Spleen (tissue), 11 donors: ENCODE results near the gene HBG1. TPM values are rescaled to one million over a fixed set of nuclear protein-coding genes. Genes with fewer than 3 reads are reported as not detected.

Experiments
- DNase-seq: peaks from one replicate; pipeline ENCODE4 v3.0.0-alpha.2; 2020
- H3K27ac ChIP-seq, 8 donors: fragments of 200-600 bp; sonication (generic) in 7 of 8; 1 replicate in 4 of 8; 2 replicates in 4 of 8; pipeline versions ENCODE4 v1.5.0 to v1.8.0; 2016 to 2021; ENCODE audit warnings: inconsistent platforms in 4 of 8, mild to moderate bottlenecking in 4 of 8, moderate library complexity in 1 of 8
- H3K27me3 ChIP-seq, 7 donors: fragments of 200-600 bp; sonication (generic) in 6 of 7; replicated peaks in 1 of 7; 1 replicate in 4 of 7; 2 replicates in 3 of 7; pipeline versions ENCODE4 v1.5.0 to v1.8.0; 2016 to 2021; ENCODE audit warnings: inconsistent platforms in 3 of 7, mild to moderate bottlenecking in 1 of 7
- H3K36me3 ChIP-seq, 6 donors: fragments of 200-600 bp; sonication (generic) in 5 of 6; 1 replicate in 4 of 6; 2 replicates in 2 of 6; pipeline versions ENCODE4 v1.5.0 to v1.8.0; 2016 to 2021; ENCODE audit warnings: inconsistent platforms in 2 of 6
- H3K4me1 ChIP-seq, 6 donors: fragments of 200-600 bp; sonication (generic) in 5 of 6; 1 replicate in 3 of 6; 2 replicates in 3 of 6; pipeline versions ENCODE4 v1.5.0 to v1.8.0; 2016 to 2021; ENCODE audit warnings: inconsistent platforms in 3 of 6
- H3K4me3 ChIP-seq, 8 donors: fragments of 200-600 bp; sonication (generic) in 7 of 8; 1 replicate in 4 of 8; 2 replicates in 4 of 8; pipeline versions ENCODE4 v1.5.0 to v1.8.0; 2016 to 2021; ENCODE audit warnings: inconsistent platforms in 4 of 8, mild to moderate bottlenecking in 4 of 8, moderate library complexity in 2 of 8
- H3K9me3 ChIP-seq, 8 donors: fragments of 200-600 bp; sonication (generic) in 7 of 8; 1 replicate in 4 of 8; 2 replicates in 4 of 8; pipeline versions ENCODE4 v1.5.0 to v1.8.0; 2016 to 2021; ENCODE audit warnings: inconsistent platforms in 4 of 8
- POLR2A ChIP-seq, 3 donors: fragments of 450-650 bp; IDR thresholded peaks; one replicate each; pipeline ENCODE4 v1.5.1; 2017; ENCODE audit warnings: antibody characterized with exemption in 3 of 3, mild to moderate bottlenecking in 1 of 3
- POLR2AphosphoS5 ChIP-seq, 3 donors: sonication (generic); formaldehyde crosslinking; IDR thresholded peaks; one replicate each; pipeline ENCODE4 v1.5.1; 2017; ENCODE audit warnings: antibody characterized with exemption in 3 of 3
- WGBS, 5 donors: extraction: QIAGEN DNeasy Blood & Tissue Kit in 3 of 5; methylation state at CpG; one replicate each; pipeline versions ENCODE4 v1.1.5 to v1.1.7; 2013 to 2018; 5-methylcytosine and 5-hydroxymethylcytosine counted together
- intact Hi-C: fragments of 100-400 bp; cut with DNase I; formaldehyde crosslinking; loops from one replicate; pipeline ENCODE4 v1.15.0; 2023; ENCODE audit warnings: low total_unique reads
- polyA plus RNA-seq, 3 donors: library from polyadenylated mRNA; stranded (reverse); fragments of 200-250 nt; gene quantifications; one replicate each; pipeline ENCODE4 v1.2.1, GENCODE V29; 2013
- total RNA-seq, 7 donors: library from RNA; depleted of rRNA in 3 of 7; stranded (reverse); fragments of >200 nt in 3 of 7; fragmentation: NEBNext Ultra II Directional in 4 of 7; extraction: Animal tissue kit (Norgen Biotek cat#: 25700) in 4 of 7; gene quantifications; one replicate each; pipeline versions ENCODE4 v1.1.0 to v1.2.1, GENCODE V29; 2016 to 2021
- TF ChIP-seq, protein P1 (sequence below), 11 experiments: fragments of 200-600 bp in 7 of 11; fragments of 450-650 bp in 4 of 11; sonication (generic) in 4 of 11; IDR thresholded peaks in 8 of 11; conservative IDR thresholded peaks in 3 of 11; 1 replicate in 7 of 11; 2 replicates in 4 of 11; pipeline versions ENCODE4 v1.4.0 to v1.8.0; 2016 to 2021; ENCODE audit warnings: antibody characterized with exemption in 11 of 11, inconsistent platforms in 4 of 11, mild to moderate bottlenecking in 1 of 11
- donor health status: healthy with polysubstance abuse.
- donor health status: DM: no; HTN: no; CAD: no; lungs with moderate emphysema.
- donor health status: DM: no; HTN: no; CAD: no.
- donor health status: Bipolar disorder and iron deficiency.
- donor health status: healthy.
- donor health status: DM: no; HTN: no; CAD: no.
- donor health status: DM: yes; HTN: yes; CAD: no.

Gene HBG1
- total and polyA plus RNA-seq, 10 donors: 0.21 to 15.0 (median 1.2) TPM; not detected in 7

DNA sequence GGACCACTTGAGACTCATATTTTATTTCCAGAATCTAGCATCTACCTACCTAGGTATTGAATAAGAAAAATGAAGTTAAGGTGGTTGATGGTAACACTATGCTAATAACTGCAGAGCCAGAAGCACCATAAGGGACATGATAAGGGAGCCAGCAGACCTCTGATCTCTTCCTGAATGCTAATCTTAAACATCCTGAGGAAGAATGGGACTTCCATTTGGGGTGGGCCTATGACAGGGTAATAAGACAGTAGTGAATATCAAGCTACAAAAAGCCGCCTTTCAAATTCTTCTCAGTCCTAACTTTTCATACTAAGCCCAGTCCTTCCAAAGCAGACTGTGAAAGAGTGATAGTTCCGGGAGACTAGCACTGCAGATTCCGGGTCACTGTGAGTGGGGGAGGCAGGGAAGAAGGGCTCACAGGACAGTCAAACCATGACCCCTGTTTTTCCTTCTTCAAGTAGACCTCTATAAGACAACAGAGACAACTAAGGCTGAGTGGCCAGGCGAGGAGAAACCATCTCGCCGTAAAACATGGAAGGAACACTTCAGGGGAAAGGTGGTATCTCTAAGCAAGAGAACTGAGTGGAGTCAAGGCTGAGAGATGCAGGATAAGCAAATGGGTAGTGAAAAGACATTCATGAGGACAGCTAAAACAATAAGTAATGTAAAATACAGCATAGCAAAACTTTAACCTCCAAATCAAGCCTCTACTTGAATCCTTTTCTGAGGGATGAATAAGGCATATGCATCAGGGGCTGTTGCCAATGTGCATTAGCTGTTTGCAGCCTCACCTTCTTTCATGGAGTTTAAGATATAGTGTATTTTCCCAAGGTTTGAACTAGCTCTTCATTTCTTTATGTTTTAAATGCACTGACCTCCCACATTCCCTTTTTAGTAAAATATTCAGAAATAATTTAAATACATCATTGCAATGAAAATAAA is 24.8 kb downstream of the HBG1 start:
- no peaks in the 10 kb centered on the region for H3K27me3 ChIP-seq
- TF ChIP-seq POLR2A (IDR thresholded peaks at IDR 0.05) (no peak), POLR2AphosphoS5 (IDR thresholded peaks at IDR 0.05) (no peak)
- TF ChIP-seq, protein P1, sequence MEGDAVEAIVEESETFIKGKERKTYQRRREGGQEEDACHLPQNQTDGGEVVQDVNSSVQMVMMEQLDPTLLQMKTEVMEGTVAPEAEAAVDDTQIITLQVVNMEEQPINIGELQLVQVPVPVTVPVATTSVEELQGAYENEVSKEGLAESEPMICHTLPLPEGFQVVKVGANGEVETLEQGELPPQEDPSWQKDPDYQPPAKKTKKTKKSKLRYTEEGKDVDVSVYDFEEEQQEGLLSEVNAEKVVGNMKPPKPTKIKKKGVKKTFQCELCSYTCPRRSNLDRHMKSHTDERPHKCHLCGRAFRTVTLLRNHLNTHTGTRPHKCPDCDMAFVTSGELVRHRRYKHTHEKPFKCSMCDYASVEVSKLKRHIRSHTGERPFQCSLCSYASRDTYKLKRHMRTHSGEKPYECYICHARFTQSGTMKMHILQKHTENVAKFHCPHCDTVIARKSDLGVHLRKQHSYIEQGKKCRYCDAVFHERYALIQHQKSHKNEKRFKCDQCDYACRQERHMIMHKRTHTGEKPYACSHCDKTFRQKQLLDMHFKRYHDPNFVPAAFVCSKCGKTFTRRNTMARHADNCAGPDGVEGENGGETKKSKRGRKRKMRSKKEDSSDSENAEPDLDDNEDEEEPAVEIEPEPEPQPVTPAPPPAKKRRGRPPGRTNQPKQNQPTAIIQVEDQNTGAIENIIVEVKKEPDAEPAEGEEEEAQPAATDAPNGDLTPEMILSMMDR (IDR thresholded peaks at IDR 0.05 in 8 of 11, conservative IDR thresholded peaks at IDR 0.05 in 3 of 11): no peak
- 71 to 77% (median 74%) methylated on average over 6 of the region's 6 CpGs for WGBS, 5 donors

DNA sequence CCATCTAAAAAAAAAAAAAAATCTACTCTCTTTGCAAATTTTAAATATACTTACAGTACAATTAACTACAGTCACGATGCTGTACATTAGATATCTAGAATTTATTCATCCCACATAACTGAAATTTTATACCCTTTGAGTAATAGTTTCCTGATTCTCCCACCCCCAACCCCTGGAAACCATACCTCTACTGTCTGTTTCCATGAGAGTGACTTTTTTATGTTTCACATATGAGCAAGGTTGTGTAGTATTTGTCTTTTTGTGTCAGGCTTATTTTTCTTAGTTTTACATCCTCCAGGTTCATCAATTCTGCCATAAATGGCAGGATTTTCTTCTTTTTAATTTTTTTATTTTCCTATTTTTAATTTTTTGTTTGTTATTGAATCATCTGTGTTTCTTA is 26.0 kb downstream of the HBG1 start:
- no peaks in the 10 kb centered on the region for H3K36me3 ChIP-seq
- intact Hi-C loops: no loop called here
- H3K4me1 ChIP-seq: no peaks in the 10 kb centered on the region
- peaks cover 0 to 8% (median 0%) of the 10 kb centered on the region in 8 donors for H3K9me3 ChIP-seq
- no peak overlapping the region for H3K4me3 ChIP-seq
- TF ChIP-seq POLR2A (IDR thresholded peaks at IDR 0.05) (no peak), POLR2AphosphoS5 (IDR thresholded peaks at IDR 0.05) (no peak)
- TF ChIP-seq, protein P1 (IDR thresholded peaks at IDR 0.05 in 8 of 11, conservative IDR thresholded peaks at IDR 0.05 in 3 of 11): no peak
- no peak overlapping the region for H3K27ac ChIP-seq
- DNase-seq: no peak
- no peaks in the 10 kb centered on the region for H3K27me3 ChIP-seq
- 50 to 85% (median 71%) methylated on average over 1 of the region's 1 CpG for WGBS, 5 donors

More for the DNA sequence above, 24.8 kb downstream of the HBG1 start:
- Histone ChIP-seq H3K4me1 (no peaks in the 10 kb centered on the region), H3K4me3 (no peak overlapping the region), H3K27ac (no peak overlapping the region), H3K9me3 (peaks cover 0 to 8% (median 0%) of the 10 kb centered on the region in 8 donors), H3K36me3 (no peaks in the 10 kb centered on the region)
- no peak for DNase-seq
- intact Hi-C loops: no loop called here

DNA sequence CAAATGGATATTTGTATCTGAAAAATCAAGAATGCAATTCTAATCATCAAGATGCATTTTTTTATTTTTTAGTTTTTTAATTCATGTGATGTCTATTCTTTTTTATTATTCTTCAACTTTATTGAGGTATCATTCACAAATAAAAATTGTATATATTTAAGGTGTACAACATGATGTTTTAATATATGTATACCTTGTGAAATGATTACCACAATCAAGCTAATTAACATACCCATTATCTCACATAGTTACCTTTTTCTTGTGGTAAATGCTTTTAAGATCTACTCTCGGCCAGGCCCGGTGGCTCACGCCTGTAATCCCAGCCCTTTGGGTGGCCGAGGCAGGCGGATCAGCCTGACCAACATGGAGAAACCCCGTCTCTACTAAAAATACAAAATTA is 26.5 kb downstream of the HBG1 start:
- Histone ChIP-seq H3K4me1 (no peaks in the 10 kb centered on the region), H3K4me3 (no peak overlapping the region), H3K27me3 (no peaks in the 10 kb centered on the region), H3K36me3 (no peaks in the 10 kb centered on the region), H3K9me3 (peaks cover 0 to 8% (median 0%) of the 10 kb centered on the region in 8 donors), H3K27ac (no peak overlapping the region)
- intact Hi-C loops: no loop called here
- no peak for DNase-seq
- TF ChIP-seq POLR2AphosphoS5 (IDR thresholded peaks at IDR 0.05): no peak
- TF ChIP-seq POLR2A (IDR thresholded peaks at IDR 0.05): no peak
- TF ChIP-seq, protein P1 (IDR thresholded peaks at IDR 0.05 in 8 of 11, conservative IDR thresholded peaks at IDR 0.05 in 3 of 11): no peak
- 87 to 95% (median 88%) methylated on average over 6 of the region's 6 CpGs for WGBS, 5 donors

DNA sequence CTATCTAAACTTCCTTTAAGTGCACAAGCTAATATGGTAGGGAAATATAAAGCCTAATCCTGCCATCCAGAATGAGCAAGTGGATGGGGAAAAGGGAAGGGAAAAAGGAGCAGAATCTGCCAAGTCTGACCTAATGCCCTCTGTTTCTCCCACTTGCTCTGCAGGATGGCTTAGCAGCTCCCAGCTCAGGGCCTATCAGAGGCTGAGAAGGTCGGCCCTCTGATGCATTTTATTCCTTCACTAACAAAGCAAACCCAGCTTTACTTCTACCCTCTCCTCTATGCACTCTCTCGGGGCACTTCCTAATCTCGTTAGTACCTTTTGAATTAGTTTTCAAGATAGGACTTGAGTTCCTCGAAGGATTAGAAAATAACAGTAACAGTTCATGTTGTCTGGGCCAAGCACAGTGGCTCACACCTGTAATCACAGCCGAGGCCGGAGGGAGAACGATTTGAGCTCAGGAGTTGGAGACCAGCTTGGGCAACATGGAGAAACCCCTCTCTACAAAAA is 39.2 kb downstream of the HBG1 start:
- Histone ChIP-seq H3K4me3 (no peak overlapping the region), H3K27me3 (no peaks in the 10 kb centered on the region), H3K27ac (no peak overlapping the region), H3K36me3 (no peaks in the 10 kb centered on the region), H3K9me3 (no peaks in the 10 kb centered on the region), H3K4me1 (no peaks in the 10 kb centered on the region)
- TF ChIP-seq POLR2A (IDR thresholded peaks at IDR 0.05) (no peak), POLR2AphosphoS5 (IDR thresholded peaks at IDR 0.05) (no peak)
- TF ChIP-seq, protein P1 (IDR thresholded peaks at IDR 0.05 in 8 of 11, conservative IDR thresholded peaks at IDR 0.05 in 3 of 11): no peak
- intact Hi-C loops: no loop called here
- no peak for DNase-seq
- 66 to 73% (median 70%) methylated on average over 7 of the region's 7 CpGs for WGBS, 5 donors
